GM12874 (cell line): Measurements from ENCODE around the gene SRP14.

Source experiments
- CTCF ChIP-seq: IDR thresholded peaks from 2 replicates; pipeline ENCODE4 v1.5.1; 2011; ENCODE audit warnings: low read depth, mild to moderate bottlenecking, control low read depth, low read length, moderate library complexity; ENCODE audit not compliant: insufficient read depth

SRP14 gene

GRCh38 chr15:40062816-40063562, 24.0 kb upstream of the SRP14 start:
- TF ChIP-seq CTCF, result no peak

GRCh38 chr15:40061212-40061901, 22.4 kb upstream of the SRP14 start:
- TF ChIP-seq CTCF, result no peak

GRCh38 chr15:40060236-40060961, 21.4 kb upstream of the SRP14 start:
- no peak for TF ChIP-seq CTCF

- TF ChIP-seq CTCF, result no peak
Measured at GRCh38 chr15:40059821-40060220, 20.8 kb upstream of the SRP14 start.

- TF ChIP-seq CTCF, result no peak
Measured at GRCh38 chr15:40058476-40059140, 19.6 kb upstream of the SRP14 start.

- no peak for TF ChIP-seq CTCF
Measured at GRCh38 chr15:40055576-40056293, 16.8 kb upstream of the SRP14 start.
